ENCODE data around the gene ABHD17A. TPM values are rescaled to one million over a fixed set of nuclear protein-coding genes. Genes with fewer than 3 reads are reported as not detected.

ABHD17A gene
- total and polyA plus RNA-seq, 8 donors: 41.3 to 72.7 (median 56.8) TPM

GRCh38 chr19:1911995-1912394 lies 26.7 kb upstream of the ABHD17A start:
- no peak overlapping the region for H3K27ac ChIP-seq
- DNase-seq (peak in 1 of 4 donors; percentile 81), ATAC-seq (no peak)
- no peaks in the 10 kb centered on the region for H3K27me3 ChIP-seq
- no peak overlapping the region for H3K4me3 ChIP-seq
- intact Hi-C loops (cut with DNase I): no loop called here
- H3K4me1 ChIP-seq: peaks cover 6 to 40% of the 10 kb centered on the region in 2 donors
- H3K36me3 ChIP-seq: peaks cover 0 to 53% of the 10 kb centered on the region in 2 donors
- TF ChIP-seq CTCF (IDR thresholded peaks at IDR 0.05): no peak
- no peaks in the 10 kb centered on the region for H3K9me3 ChIP-seq

- H3K36me3 ChIP-seq: peaks cover 0 to 48% of the 10 kb centered on the region in 2 donors
- ATAC-seq (no peak), DNase-seq (no peak)
- H3K27ac ChIP-seq: no peak overlapping the region
- H3K9me3 ChIP-seq: no peaks in the 10 kb centered on the region
- intact Hi-C loops (cut with DNase I): no loop called here
- TF ChIP-seq CTCF (IDR thresholded peaks at IDR 0.05): no peak
- no peaks in the 10 kb centered on the region for H3K27me3 ChIP-seq
- peaks cover 6 to 47% of the 10 kb centered on the region in 2 donors for H3K4me1 ChIP-seq
- H3K4me3 ChIP-seq: no peak overlapping the region
These were observed 25.8 kb upstream of the ABHD17A start for GRCh38 chr19:1911098-1911497.

- intact Hi-C loops (cut with DNase I): no loop called here
- Histone ChIP-seq H3K36me3 (peaks cover 0 to 45% of the 10 kb centered on the region in 2 donors), H3K27me3 (no peaks in the 10 kb centered on the region), H3K4me1 (peaks cover 6 to 53% of the 10 kb centered on the region in 2 donors), H3K9me3 (no peaks in the 10 kb centered on the region), H3K27ac (peak overlapping the region in 1 of 2 donors; percentile 55), H3K4me3 (no peak overlapping the region)
- ATAC-seq (no peak), DNase-seq (no peak)
- TF ChIP-seq CTCF (IDR thresholded peaks at IDR 0.05): no peak
These were observed 24.9 kb upstream of the ABHD17A start for GRCh38 chr19:1910177-1910576.

GRCh38 chr19:1909761-1910080 lies 24.4 kb upstream of the ABHD17A start:
- peaks cover 9 to 56% of the 10 kb centered on the region in 2 donors for H3K4me1 ChIP-seq
- peaks cover 0 to 40% of the 10 kb centered on the region in 2 donors for H3K36me3 ChIP-seq
- no peak for ATAC-seq
- DNase-seq: no peak
- intact Hi-C loops (cut with DNase I): no loop called here
- no peaks in the 10 kb centered on the region for H3K27me3 ChIP-seq
- peak overlapping the region in 1 of 2 donors; percentile 55 for H3K27ac ChIP-seq
- no peak overlapping the region for H3K4me3 ChIP-seq
- H3K9me3 ChIP-seq: no peaks in the 10 kb centered on the region
- no peak for TF ChIP-seq CTCF (IDR thresholded peaks at IDR 0.05)

GRCh38 chr19:1908364-1908678 lies 23.0 kb upstream of the ABHD17A start:
- Histone ChIP-seq H3K9me3 (no peaks in the 10 kb centered on the region), H3K36me3 (peaks cover 0 to 26% of the 10 kb centered on the region in 2 donors), H3K27ac (no peak overlapping the region), H3K4me3 (peak overlapping the region in 1 of 2 donors; percentile 8), H3K4me1 (peaks cover 13 to 70% of the 10 kb centered on the region in 2 donors), H3K27me3 (no peaks in the 10 kb centered on the region)
- no peak for TF ChIP-seq CTCF (IDR thresholded peaks at IDR 0.05)
- intact Hi-C loops (cut with DNase I): no loop called here
- peak in 1 of 4 donors; percentile 78 for DNase-seq
- ATAC-seq: no peak
